Neutrophil (primary cell): ENCODE results near the gene KIF13A.
"Not testable (repeated sequence)": the region's sequence is repeated elsewhere in the genome, so short reads cannot be mapped to it uniquely, and the experiment has no call there.

Experiments used
- H3K27ac ChIP-seq: fragments of 200-600 bp; sonication (generic); 2 replicates; pipeline ENCODE4 v1.5.1; 2016; ENCODE audit warnings: mild to moderate bottlenecking, moderate library complexity
- H3K27me3 ChIP-seq: fragments of 200-600 bp; sonication (generic); 2 replicates; pipeline ENCODE4 v1.6.0; 2016; ENCODE audit warnings: mild to moderate bottlenecking
- H3K36me3 ChIP-seq: fragments of 200-600 bp; sonication (generic); 2 replicates; pipeline ENCODE4 v1.5.1; 2017
- H3K4me1 ChIP-seq, 2 experiments: fragments of 200-600 bp in 1 of 2; sonication (generic) in 1 of 2; 1 replicate in 1 of 2; 2 replicates in 1 of 2; pipeline versions ENCODE4 v1.5.1 to v1.6.1; 2013 to 2016; ENCODE audit warnings: low read depth in 1 of 2, low read length in 1 of 2, mild to moderate bottlenecking in 1 of 2, moderate library complexity in 1 of 2; ENCODE audit not compliant: control insufficient read depth in 1 of 2, insufficient read depth in 1 of 2
- H3K4me3 ChIP-seq, 2 experiments: fragments of 200-600 bp in 1 of 2; sonication (generic) in 1 of 2; 1 replicate in 1 of 2; 2 replicates in 1 of 2; pipeline ENCODE4 v1.5.1; 2013 to 2016; ENCODE audit warnings: low read depth in 1 of 2, low read length in 1 of 2, mild to moderate bottlenecking in 1 of 2, moderate library complexity in 1 of 2
- H3K9me3 ChIP-seq: fragments of 200-600 bp; sonication (generic); 2 replicates; pipeline ENCODE4 v1.5.1; 2016
- CTCF ChIP-seq: fragments of 200-600 bp; sonication (generic); IDR thresholded peaks from 2 replicates; pipeline ENCODE4 v1.5.1; 2016; ENCODE audit warnings: antibody characterized with exemption

The KIF13A gene

GRCh38 chr6:17919496-17919895 is 67.9 kb downstream of the KIF13A start:
- no peaks in the 10 kb centered on the region for H3K9me3 ChIP-seq
- H3K36me3 ChIP-seq: no peaks in the 10 kb centered on the region
- H3K27me3 ChIP-seq: no peaks in the 10 kb centered on the region
- H3K4me3 ChIP-seq: no peak overlapping the region
- H3K27ac ChIP-seq: no peak overlapping the region
- TF ChIP-seq CTCF: no peak
- no peaks in the 10 kb centered on the region for H3K4me1 ChIP-seq

- Histone ChIP-seq H3K4me1 (no peaks in the 10 kb centered on the region), H3K27ac (no peak overlapping the region), H3K27me3 (no peaks in the 10 kb centered on the region), H3K4me3 (no peak overlapping the region), H3K36me3 (no peaks in the 10 kb centered on the region), H3K9me3 (no peaks in the 10 kb centered on the region)
- no peak for TF ChIP-seq CTCF
Observed at GRCh38 chr6:17917837-17918763, 69.3 kb downstream of the KIF13A start.

GRCh38 chr6:17914651-17915050 is 72.8 kb downstream of the KIF13A start:
- Histone ChIP-seq H3K27me3 (no peaks in the 10 kb centered on the region), H3K36me3 (no peaks in the 10 kb centered on the region), H3K9me3 (no peaks in the 10 kb centered on the region), H3K4me3 (no peak overlapping the region), H3K4me1 (peaks cover 0 to 10% of the 10 kb centered on the region in 2 experiments), H3K27ac (no peak overlapping the region)
- TF ChIP-seq CTCF: no peak

GRCh38 chr6:17912521-17912920 is 74.9 kb downstream of the KIF13A start:
- Histone ChIP-seq H3K4me1 (peaks cover 16 to 30% of the 10 kb centered on the region in 2 experiments), H3K36me3 (no peaks in the 10 kb centered on the region), H3K9me3 (no peaks in the 10 kb centered on the region), H3K27me3 (no peaks in the 10 kb centered on the region), H3K27ac (no peak overlapping the region), H3K4me3 (no peak overlapping the region)
- no peak for TF ChIP-seq CTCF

- H3K27ac ChIP-seq, H3K4me3 ChIP-seq, H3K9me3 ChIP-seq, H3K27me3 ChIP-seq, H3K36me3 ChIP-seq: not testable (repeated sequence)
- H3K4me1 ChIP-seq: peaks cover 25 to 39% of the 10 kb centered on the region in 2 experiments
Observed at GRCh38 chr6:17911656-17912055, 75.8 kb downstream of the KIF13A start.

GRCh38 chr6:17910189-17910588 is 77.2 kb downstream of the KIF13A start:
- TF ChIP-seq CTCF: no peak
- H3K36me3 ChIP-seq: no peaks in the 10 kb centered on the region

More at GRCh38 chr6:17910189-17910588, 77.2 kb downstream of the KIF13A start:
- H3K27me3 ChIP-seq: no peaks in the 10 kb centered on the region
- H3K27ac ChIP-seq: peak overlapping the region; percentile 60
- H3K4me3 ChIP-seq: no peak overlapping the region
- H3K9me3 ChIP-seq: no peaks in the 10 kb centered on the region
- H3K4me1 ChIP-seq: peaks cover 39 to 53% of the 10 kb centered on the region in 2 experiments
